HepG2 (cell line): ENCODE results near the gene EPC2. TPM values are rescaled to one million over a fixed set of nuclear protein-coding genes. Genes with fewer than 3 reads are reported as not detected.

Experiments used
- ARNT2 ChIP-seq: sonication (generic); formaldehyde crosslinking; IDR thresholded peaks from 2 replicates; pipeline ENCODE4 v1.8.0; 2022; ENCODE audit warnings: mild to moderate bottlenecking, low read depth, missing genetic modification reagents, moderate library complexity
- BCL6 ChIP-seq: IDR thresholded peaks from 2 replicates; pipeline ENCODE4 v1.6.1; 2016; ENCODE audit warnings: missing genetic modification reagents, missing compliant biosample characterization
- KAT7 ChIP-seq: IDR thresholded peaks from 2 replicates; pipeline ENCODE4 v1.6.1; 2018; ENCODE audit warnings: borderline replicate concordance, missing compliant biosample characterization
- KLF6 ChIP-seq: IDR thresholded peaks from 2 replicates; pipeline ENCODE4 v1.8.0; 2016; ENCODE audit warnings: missing biosample characterization, missing genetic modification reagents
- MAFG ChIP-seq: sonication (generic); formaldehyde crosslinking; IDR thresholded peaks from 2 replicates; pipeline ENCODE4 v1.5.1; 2020; ENCODE audit warnings: mild to moderate bottlenecking, missing genetic modification reagents
- SP5 ChIP-seq: IDR thresholded peaks from 2 replicates; pipeline ENCODE4 v1.6.1; 2016; ENCODE audit warnings: low read depth, borderline replicate concordance
- ZNF232 ChIP-seq: sonication (generic); formaldehyde crosslinking; IDR thresholded peaks from 2 replicates; pipeline ENCODE4 v1.4.0; 2020; ENCODE audit warnings: missing genetic modification reagents, borderline replicate concordance
- ZNF749 ChIP-seq: sonication (generic); formaldehyde crosslinking; IDR thresholded peaks from 2 replicates; pipeline ENCODE4 v1.8.0; 2022; ENCODE audit warnings: mild to moderate bottlenecking, missing genetic modification reagents, moderate library complexity, borderline replicate concordance
- polyA plus RNA-seq, 8 experiments: library from polyadenylated mRNA; depleted of rRNA in 3 of 8; stranded (reverse) in 7 of 8; unstranded in 1 of 8; fragments of >200 nt; fragmentation: Illumina TruSeq in 4 of 8; extraction: Trizol in 4 of 8; gene quantifications; 2 replicates each; pipeline versions ENCODE4 v1.2.1 to v1.2.3, GENCODE V29; 2011 to 2016; ENCODE audit warnings: low read depth in 4 of 8, missing spikeins in 1 of 8, mixed read lengths in 1 of 8; ENCODE audit not compliant: insufficient read depth in 1 of 8
- total RNA-seq, 5 experiments: library from RNA; depleted of rRNA; stranded (reverse); fragments of >200 nt; fragmentation: Illumina TruSeq; extraction: Trizol; gene quantifications; 2 replicates each; pipeline ENCODE4 v1.2.3, GENCODE V29; 2016; ENCODE audit warnings: low read depth in 1 of 5
- TF ChIP-seq, protein P1 (sequence below): sonication (generic); formaldehyde crosslinking; IDR thresholded peaks from 2 replicates; pipeline ENCODE4 v1.8.1; 2023; ENCODE audit warnings: mild to moderate bottlenecking, moderate library complexity, missing genetic modification reagents
- TF ChIP-seq, protein P2 (sequence below): sonication (generic); formaldehyde crosslinking; IDR thresholded peaks from 2 replicates; pipeline ENCODE4 v1.9.0; 2021; ENCODE audit warnings: mild to moderate bottlenecking, missing genetic modification reagents
- TF ChIP-seq, protein P3 (sequence below): sonication (generic); formaldehyde crosslinking; conservative IDR thresholded peaks from 2 replicates; pipeline ENCODE4 v1.4.0; 2020; ENCODE audit warnings: mild to moderate bottlenecking, missing genetic modification reagents, moderate library complexity

EPC2 gene
- total and polyA plus RNA-seq, 2 of the 13 experiments (the other 11 are each of a cell fraction or from before 2014, with no cell fraction given), result 20.5 to 22.0 TPM

DNA sequence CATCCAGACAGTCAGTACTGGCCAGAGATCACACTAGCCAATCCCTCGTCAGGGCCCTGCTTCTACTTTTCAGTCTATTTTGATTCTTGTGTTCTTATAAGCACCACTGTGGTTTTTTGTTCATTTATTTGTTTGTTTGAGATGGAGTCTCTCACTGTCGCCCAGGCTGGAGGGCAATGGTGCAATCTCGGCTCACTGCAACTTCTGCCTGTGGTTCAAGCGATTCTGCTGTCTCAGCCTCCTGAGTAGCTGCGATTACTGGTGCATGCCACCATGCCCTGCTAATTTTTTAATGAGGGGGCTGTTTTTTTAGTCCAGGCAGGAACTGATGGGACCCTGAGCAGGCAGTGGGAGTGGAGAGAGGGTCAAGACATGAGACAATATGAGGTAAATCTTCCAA lies 165.5 kb downstream of the EPC2 start (continued):
- TF ChIP-seq ARNT2 (no peak), ZNF749 (CRISPR knock-in tag) (no peak), KLF6 (no peak), SP5 (CRISPR knock-in tag) (no peak), BCL6 (no peak), ZNF232 (CRISPR knock-in tag) (no peak), MAFG (no peak), KAT7 (CRISPR knock-in tag) (no peak)
- TF ChIP-seq, protein P1, sequence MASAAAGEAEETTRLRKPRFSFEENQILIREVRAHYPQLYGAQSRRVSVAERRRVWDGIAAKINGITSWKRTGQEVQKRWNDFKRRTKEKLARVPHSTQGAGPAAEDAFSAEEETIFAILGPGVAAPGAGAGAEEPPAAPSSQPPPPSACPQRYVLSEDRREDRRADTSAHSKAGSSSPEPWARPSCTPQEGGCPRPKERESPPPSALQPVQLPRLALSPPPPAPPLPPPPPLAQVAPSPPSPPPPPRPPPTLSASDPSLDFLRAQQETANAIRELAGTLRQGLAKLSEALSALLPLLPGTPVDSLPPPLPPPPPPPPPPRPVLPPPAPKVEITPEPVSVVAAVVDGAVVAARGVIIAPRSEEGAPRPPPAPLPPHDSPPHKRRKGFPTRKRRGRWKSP (CRISPR knock-in tag), result no peak
- TF ChIP-seq, protein P2, sequence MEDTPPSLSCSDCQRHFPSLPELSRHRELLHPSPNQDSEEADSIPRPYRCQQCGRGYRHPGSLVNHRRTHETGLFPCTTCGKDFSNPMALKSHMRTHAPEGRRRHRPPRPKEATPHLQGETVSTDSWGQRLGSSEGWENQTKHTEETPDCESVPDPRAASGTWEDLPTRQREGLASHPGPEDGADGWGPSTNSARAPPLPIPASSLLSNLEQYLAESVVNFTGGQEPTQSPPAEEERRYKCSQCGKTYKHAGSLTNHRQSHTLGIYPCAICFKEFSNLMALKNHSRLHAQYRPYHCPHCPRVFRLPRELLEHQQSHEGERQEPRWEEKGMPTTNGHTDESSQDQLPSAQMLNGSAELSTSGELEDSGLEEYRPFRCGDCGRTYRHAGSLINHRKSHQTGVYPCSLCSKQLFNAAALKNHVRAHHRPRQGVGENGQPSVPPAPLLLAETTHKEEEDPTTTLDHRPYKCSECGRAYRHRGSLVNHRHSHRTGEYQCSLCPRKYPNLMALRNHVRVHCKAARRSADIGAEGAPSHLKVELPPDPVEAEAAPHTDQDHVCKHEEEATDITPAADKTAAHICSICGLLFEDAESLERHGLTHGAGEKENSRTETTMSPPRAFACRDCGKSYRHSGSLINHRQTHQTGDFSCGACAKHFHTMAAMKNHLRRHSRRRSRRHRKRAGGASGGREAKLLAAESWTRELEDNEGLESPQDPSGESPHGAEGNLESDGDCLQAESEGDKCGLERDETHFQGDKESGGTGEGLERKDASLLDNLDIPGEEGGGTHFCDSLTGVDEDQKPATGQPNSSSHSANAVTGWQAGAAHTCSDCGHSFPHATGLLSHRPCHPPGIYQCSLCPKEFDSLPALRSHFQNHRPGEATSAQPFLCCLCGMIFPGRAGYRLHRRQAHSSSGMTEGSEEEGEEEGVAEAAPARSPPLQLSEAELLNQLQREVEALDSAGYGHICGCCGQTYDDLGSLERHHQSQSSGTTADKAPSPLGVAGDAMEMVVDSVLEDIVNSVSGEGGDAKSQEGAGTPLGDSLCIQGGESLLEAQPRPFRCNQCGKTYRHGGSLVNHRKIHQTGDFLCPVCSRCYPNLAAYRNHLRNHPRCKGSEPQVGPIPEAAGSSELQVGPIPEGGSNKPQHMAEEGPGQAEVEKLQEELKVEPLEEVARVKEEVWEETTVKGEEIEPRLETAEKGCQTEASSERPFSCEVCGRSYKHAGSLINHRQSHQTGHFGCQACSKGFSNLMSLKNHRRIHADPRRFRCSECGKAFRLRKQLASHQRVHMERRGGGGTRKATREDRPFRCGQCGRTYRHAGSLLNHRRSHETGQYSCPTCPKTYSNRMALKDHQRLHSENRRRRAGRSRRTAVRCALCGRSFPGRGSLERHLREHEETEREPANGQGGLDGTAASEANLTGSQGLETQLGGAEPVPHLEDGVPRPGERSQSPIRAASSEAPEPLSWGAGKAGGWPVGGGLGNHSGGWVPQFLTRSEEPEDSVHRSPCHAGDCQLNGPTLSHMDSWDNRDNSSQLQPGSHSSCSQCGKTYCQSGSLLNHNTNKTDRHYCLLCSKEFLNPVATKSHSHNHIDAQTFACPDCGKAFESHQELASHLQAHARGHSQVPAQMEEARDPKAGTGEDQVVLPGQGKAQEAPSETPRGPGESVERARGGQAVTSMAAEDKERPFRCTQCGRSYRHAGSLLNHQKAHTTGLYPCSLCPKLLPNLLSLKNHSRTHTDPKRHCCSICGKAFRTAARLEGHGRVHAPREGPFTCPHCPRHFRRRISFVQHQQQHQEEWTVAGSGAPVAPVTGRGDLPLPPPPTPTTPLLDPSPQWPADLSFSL, result no peak
- TF ChIP-seq, protein P3, sequence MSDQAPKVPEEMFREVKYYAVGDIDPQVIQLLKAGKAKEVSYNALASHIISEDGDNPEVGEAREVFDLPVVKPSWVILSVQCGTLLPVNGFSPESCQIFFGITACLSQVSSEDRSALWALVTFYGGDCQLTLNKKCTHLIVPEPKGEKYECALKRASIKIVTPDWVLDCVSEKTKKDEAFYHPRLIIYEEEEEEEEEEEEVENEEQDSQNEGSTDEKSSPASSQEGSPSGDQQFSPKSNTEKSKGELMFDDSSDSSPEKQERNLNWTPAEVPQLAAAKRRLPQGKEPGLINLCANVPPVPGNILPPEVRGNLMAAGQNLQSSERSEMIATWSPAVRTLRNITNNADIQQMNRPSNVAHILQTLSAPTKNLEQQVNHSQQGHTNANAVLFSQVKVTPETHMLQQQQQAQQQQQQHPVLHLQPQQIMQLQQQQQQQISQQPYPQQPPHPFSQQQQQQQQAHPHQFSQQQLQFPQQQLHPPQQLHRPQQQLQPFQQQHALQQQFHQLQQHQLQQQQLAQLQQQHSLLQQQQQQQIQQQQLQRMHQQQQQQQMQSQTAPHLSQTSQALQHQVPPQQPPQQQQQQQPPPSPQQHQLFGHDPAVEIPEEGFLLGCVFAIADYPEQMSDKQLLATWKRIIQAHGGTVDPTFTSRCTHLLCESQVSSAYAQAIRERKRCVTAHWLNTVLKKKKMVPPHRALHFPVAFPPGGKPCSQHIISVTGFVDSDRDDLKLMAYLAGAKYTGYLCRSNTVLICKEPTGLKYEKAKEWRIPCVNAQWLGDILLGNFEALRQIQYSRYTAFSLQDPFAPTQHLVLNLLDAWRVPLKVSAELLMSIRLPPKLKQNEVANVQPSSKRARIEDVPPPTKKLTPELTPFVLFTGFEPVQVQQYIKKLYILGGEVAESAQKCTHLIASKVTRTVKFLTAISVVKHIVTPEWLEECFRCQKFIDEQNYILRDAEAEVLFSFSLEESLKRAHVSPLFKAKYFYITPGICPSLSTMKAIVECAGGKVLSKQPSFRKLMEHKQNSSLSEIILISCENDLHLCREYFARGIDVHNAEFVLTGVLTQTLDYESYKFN (CRISPR knock-in tag), result no peak
